Measurements from ENCODE around the gene TRMU.
"Not testable (repeated sequence)": the region's sequence is repeated elsewhere in the genome, so short reads cannot be mapped to it uniquely, and the experiment has no call there.

TRMU gene

GRCh38 chr22:46390652-46391301 is 55.3 kb downstream of the TRMU start:
- DNase-seq, result no peak

GRCh38 chr22:46391486-46392136 is 56.1 kb downstream of the TRMU start:
- no peak for DNase-seq

DNA sequence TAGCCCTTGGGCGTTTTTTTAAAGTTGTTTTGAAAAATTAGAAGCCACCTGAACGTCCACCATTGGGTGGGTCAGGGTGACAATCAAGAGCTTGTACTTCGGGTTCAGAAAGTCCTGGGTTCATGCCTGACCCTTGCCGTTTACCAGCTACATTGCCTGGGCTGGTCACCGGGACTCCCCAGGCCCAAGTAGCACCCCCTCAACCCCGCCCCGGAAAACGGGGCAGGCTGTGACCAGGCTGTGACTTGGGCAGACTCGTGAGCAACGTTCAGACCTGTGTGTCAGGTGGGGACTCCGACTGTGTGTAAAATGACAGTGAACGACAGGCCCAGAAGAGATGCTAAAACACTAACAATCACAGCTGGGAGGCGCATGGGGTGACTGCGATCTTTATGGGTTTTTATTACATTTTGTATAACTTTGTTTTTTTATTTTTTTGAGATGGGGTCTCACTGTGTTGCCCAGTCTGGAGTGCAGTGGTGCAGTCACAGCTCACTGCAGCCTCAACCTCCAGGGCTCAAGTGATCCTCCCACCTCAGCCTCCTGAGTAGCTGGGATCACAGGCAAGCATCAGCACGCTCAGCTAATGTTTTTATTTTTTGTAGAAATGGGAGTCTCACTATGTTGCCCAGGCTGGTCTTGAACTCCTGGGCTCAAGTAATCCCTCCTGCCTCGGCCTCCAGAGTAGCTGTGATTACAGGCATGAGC is 56.8 kb downstream of the TRMU start:
- no peak for DNase-seq

DNA sequence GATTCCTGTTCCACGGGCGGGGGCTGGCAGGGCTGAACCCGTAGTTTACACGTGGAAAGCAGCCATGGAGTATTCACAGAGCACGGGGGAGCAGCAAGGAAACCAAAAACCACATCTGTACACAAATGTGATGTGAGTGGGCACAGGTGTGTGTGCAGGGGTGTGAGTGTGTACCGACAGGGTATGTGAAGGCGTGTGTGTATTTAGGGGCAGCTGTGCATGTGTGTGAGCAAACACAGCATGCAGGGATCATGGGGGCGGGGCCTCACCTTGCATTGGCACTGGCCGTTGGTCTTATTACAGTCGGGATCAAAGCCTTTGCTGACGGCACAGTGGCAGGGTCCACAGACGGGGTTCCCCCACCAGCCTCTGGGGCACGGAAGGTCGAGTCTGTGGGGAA is 58.4 kb downstream of the TRMU start:
- no peak for DNase-seq

DNA sequence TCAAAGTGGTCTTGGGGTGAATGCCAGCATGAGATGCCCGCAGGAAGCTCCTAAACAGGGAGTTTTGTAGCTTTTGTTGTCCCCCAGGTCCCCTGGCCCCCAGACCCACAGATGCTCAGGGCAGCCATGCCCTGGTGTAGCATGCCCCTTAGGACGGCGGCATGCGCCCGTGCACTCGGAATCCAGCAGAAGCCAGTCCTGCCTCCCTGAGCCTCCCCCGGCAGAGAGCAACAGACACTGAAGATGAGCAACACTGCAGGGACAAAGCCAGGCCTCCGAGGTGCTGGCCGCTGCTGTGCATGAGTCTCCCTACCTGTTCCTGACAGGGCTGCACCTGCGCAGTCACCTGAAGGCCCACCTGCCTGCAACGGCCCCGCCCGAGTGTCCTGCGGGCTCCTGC is 59.1 kb downstream of the TRMU start:
- no peak for DNase-seq

GRCh38 chr22:46395145-46395544 is 59.6 kb downstream of the TRMU start:
- no peak for DNase-seq

DNA sequence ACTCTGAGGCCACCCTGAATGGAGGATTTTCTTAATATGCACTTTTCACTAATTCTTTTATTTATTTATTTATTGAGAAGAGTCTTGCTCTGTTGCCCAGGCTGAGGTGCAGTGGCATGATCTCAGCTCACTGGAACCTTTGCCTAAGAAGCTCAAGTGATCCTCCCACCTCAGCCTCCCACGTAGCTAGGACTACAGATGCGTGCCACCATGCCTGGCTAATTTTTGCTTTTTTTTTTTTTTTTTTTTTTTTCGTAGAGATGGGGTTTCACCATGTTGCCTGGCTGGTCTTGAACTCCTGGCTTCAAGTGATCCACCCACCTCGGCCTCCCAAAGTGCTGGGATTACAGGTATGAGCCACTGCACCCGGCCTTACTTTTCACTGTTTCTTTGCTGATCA is 61.5 kb downstream of the TRMU start:
- DNase-seq, result not testable (repeated sequence)

DNA sequence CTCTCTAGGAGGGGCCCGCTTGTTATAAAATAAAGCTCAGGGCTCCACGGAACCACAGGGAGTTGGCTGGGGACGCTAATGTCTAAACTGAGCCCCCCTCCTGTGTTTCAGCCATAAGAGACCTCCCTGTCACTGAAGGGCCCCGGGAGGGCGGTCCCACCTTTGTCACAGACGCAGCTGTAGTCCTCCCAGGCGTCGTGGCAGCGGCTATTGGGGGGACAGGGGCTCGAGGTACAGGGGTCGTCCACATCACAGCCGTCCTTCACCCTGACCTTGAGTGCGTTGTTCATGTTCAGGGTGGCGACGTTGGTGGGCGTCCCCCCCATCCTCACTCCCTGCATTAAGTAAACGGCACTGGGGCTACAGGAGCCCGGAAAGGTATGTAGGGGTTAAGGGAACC is 62.0 kb downstream of the TRMU start:
- DNase-seq, result no peak

GRCh38 chr22:46397951-46398350 is 62.4 kb downstream of the TRMU start:
- DNase-seq, result no peak

- no peak for DNase-seq
Observed at GRCh38 chr22:46399251-46400024, 63.9 kb downstream of the TRMU start.

DNA sequence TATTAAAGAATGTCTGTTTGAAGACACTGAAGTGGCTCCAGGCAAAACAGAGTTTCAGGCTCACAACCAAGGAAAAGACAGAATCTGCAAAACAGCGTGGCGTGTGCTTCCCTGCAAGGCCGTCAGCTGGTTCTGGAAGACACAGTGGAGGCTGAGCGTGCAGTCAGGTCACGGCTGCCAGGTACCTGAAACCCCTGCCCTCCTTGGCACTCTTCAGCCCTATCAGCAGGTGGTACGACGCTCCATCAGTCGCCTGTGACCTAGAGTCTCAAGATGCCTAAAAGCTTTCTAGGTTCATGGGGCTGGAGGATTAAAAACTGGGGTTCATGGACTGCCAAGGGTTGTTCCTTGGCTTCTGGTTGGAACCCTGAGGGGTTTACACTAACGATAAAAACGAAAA is 65.9 kb downstream of the TRMU start:
- DNase-seq, result no peak

DNA sequence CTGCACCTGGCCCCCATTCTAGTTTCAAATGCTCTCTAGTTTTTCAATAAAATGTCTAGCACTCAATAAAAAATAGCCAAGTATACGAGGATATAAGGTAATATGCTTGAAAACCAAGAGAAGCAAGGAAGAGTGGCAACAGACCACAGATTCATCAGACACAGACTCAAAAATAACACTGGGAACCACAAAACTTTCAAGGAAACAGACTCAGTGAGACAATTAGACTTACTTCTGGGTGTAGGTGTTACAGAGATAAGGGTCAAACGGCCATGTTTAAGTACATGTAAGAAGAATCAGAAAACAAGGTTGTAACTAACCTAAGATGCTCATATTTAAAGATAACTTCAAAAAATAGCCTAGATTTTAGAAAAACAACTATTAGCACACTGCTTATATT is 67.0 kb downstream of the TRMU start:
- DNase-seq, result no peak

GRCh38 chr22:46403880-46404279 is 68.4 kb downstream of the TRMU start:
- not testable (repeated sequence) for DNase-seq

GRCh38 chr22:46405901-46406300 is 70.4 kb downstream of the TRMU start:
- DNase-seq, result no peak

DNA sequence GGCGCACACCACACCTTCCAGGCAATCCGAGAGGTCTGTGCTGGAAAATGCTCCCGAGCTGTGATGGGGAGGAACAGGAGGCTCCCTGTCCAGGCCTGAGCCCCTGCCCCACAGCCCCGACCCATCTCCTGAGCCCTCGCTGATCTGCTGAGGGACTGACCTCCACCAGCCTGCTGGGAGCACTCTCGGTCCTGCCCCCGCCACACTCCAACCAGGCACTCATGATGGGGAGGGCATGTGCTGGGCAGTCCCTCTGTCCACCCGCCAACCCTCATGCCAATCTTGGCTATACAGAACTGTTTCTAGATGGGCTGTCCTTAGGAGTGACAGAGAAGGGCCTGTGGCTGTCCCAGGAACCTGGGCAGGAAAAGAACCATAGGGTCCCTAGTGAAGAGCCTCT is 70.8 kb downstream of the TRMU start:
- DNase-seq, result no peak

GRCh38 chr22:46406791-46407190 is 71.3 kb downstream of the TRMU start:
- DNase-seq, result no peak
